Measurements from ENCODE around the gene ZYX. TPM values are rescaled to one million over a fixed set of nuclear protein-coding genes. Genes with fewer than 3 reads are reported as not detected.

Gene ZYX
- total RNA-seq, 1 donor from 2014 or later: 86.2 TPM

DNA sequence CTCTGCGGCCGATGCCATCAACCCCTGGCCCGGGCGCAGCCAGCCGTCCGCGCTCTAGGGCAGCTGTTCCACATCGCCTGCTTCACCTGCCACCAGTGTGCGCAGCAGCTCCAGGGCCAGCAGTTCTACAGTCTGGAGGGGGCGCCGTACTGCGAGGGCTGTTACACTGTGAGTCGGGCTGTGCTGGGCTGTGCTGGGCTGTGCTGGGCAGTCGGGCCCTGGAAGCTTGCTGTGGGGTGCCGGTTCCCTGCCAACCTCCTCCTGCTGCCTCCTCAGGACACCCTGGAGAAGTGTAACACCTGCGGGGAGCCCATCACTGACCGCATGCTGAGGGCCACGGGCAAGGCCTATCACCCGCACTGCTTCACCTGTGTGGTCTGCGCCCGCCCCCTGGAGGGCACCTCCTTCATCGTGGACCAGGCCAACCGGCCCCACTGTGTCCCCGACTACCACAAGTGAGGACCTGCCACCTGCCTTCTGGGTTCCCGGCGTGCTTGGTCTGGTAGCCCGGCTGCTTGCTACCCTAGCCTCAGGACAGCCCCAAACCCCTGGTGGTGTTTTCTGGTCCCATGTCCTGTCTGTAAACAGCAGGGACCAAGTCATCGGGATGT is 7.5 kb downstream of the ZYX start:
- intact Hi-C loops (cut with DNase I): no loop called here
- H3K4me3 ChIP-seq: no peak overlapping the region
- H3K27me3 ChIP-seq: no peaks in the 10 kb centered on the region
- H3K27ac ChIP-seq: no peak overlapping the region
- H3K9me3 ChIP-seq: no peaks in the 10 kb centered on the region
- H3K4me1 ChIP-seq: peaks cover 68% of the 10 kb centered on the region
- TF ChIP-seq POLR2AphosphoS5 (IDR thresholded peaks at IDR 0.05; ENCODE audit: insufficient read depth in 1 of 2, low read depth in 1 of 2) (no peak), POLR2A (IDR thresholded peaks at IDR 0.05) (no peak), CTCF (IDR thresholded peaks at IDR 0.05) (no peak)
- no peak for DNase-seq (ENCODE audit: extremely low spot score in 2 of 2)
- peaks cover 0 to 32% of the 10 kb centered on the region in 2 donors for H3K36me3 ChIP-seq

- Histone ChIP-seq H3K27ac (no peak overlapping the region), H3K4me1 (peaks cover 59% of the 10 kb centered on the region), H3K27me3 (no peaks in the 10 kb centered on the region), H3K36me3 (peaks cover 0 to 32% of the 10 kb centered on the region in 2 donors), H3K4me3 (no peak overlapping the region), H3K9me3 (no peaks in the 10 kb centered on the region)
- intact Hi-C loops (cut with DNase I): no loop called here
- DNase-seq (ENCODE audit: extremely low spot score in 2 of 2): no peak
- TF ChIP-seq POLR2A (IDR thresholded peaks at IDR 0.05): no peak
- no peak for TF ChIP-seq CTCF (IDR thresholded peaks at IDR 0.05)
- TF ChIP-seq POLR2AphosphoS5 (IDR thresholded peaks at IDR 0.05; ENCODE audit: insufficient read depth in 1 of 2, low read depth in 1 of 2): no peak
Observed at GRCh38 chr7:143389316-143390103, 8.4 kb downstream of the ZYX start.

DNA sequence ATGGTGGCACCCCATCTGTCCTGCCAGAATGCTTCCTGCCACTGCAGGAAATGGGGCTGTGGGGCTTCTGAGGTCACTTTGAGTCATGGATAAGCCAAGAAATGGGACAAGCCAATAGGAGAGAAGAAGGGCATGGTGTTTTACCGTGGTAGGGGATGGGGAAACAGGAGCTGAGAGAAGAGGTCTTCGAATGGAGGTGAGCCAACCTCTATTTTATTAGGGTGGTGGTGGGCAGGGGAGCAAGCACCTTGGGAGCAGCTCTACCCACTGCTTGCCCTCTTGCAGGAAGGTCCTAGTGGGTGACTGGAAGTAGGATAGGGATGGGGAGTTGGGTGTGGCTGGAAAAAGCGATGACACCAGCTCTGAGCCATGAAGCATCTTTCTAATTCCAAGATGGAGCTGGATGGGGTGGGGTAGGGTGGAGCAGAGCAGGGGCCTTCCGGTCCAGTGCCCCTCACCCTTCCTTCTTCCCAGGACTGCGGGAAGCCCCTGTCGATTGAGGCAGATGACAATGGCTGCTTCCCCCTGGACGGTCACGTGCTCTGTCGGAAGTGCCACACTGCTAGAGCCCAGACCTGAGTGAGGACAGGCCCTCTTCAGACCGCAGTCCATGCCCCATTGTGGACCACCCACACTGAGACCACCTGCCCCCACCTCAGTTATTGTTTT is 9.1 kb downstream of the ZYX start:
- no peak for TF ChIP-seq POLR2A (IDR thresholded peaks at IDR 0.05)
- no peak for TF ChIP-seq POLR2AphosphoS5 (IDR thresholded peaks at IDR 0.05; ENCODE audit: insufficient read depth in 1 of 2, low read depth in 1 of 2)
- TF ChIP-seq CTCF (IDR thresholded peaks at IDR 0.05): no peak
- no peaks in the 10 kb centered on the region for H3K27me3 ChIP-seq
- no peak overlapping the region for H3K4me3 ChIP-seq
- no peaks in the 10 kb centered on the region for H3K9me3 ChIP-seq
- DNase-seq (ENCODE audit: extremely low spot score in 2 of 2): no peak
- peak overlapping the region; percentile 86 for H3K27ac ChIP-seq
- intact Hi-C loops (cut with DNase I): no loop called here
- H3K4me1 ChIP-seq: peaks cover 52% of the 10 kb centered on the region
- H3K36me3 ChIP-seq: peaks cover 0 to 32% of the 10 kb centered on the region in 2 donors

DNA sequence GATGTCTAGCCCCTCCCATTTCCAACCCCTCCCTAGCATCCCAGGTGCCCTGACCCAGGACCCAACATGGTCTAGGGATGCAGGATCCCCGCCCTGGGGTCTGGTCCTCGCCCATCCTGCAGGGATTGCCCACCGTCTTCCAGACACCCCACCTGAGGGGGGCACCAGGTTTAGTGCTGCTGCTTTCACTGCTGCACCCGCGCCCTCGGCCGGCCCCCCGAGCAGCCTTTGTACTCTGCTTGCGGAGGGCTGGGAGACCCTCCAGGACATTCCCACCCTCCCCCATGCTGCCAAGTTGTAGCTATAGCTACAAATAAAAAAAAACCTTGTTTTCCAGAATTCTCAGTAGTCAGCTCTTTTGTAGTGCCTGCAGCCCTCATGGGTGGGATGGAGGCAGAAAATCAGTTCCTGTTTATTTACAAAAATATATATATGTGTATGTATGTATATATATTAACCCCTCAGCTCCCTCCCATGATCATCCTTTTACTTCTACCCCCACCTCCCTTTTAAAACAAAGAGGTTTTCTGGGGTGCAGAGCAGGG is 9.7 kb downstream of the ZYX start:
- H3K4me1 ChIP-seq: peaks cover 46% of the 10 kb centered on the region

More for the DNA sequence above, 9.7 kb downstream of the ZYX start:
- no peak for DNase-seq (ENCODE audit: extremely low spot score in 2 of 2)
- H3K36me3 ChIP-seq: peaks cover 0 to 32% of the 10 kb centered on the region in 2 donors
- H3K9me3 ChIP-seq: no peaks in the 10 kb centered on the region
- intact Hi-C loops (cut with DNase I): loop anchor here (1.0 kb wide), 1 partner anchor 8 kb away; no protein-coding TSS in a partner anchor
- H3K27ac ChIP-seq: peak overlapping the region; percentile 86
- no peak overlapping the region for H3K4me3 ChIP-seq
- no peaks in the 10 kb centered on the region for H3K27me3 ChIP-seq
- TF ChIP-seq CTCF (IDR thresholded peaks at IDR 0.05) (no peak), POLR2AphosphoS5 (IDR thresholded peaks at IDR 0.05; ENCODE audit: insufficient read depth in 1 of 2, low read depth in 1 of 2) (no peak), POLR2A (IDR thresholded peaks at IDR 0.05) (no peak)

Measured in vagina (tissue), 2 donors.